Neural cell (in vitro differentiated cells): ENCODE measurements around the gene POLR1C. TPM values are rescaled to one million over a fixed set of nuclear protein-coding genes. Genes with fewer than 3 reads are reported as not detected.

Source experiments
- H2AFZ ChIP-seq: fragments of 200-600, 300-800 bp; sonication (generic), shearing (Covaris generic); 2 replicates; pipeline ENCODE4 v1.6.0; 2014; ENCODE audit warnings: low read depth, mild to moderate bottlenecking, antibody characterized with exemption, low read length, moderate library complexity
- H3F3A ChIP-seq: fragments of 200-600 bp; shearing (Covaris generic); 2 replicates; pipeline ENCODE4 v1.6.1; 2016; ENCODE audit warnings: mild to moderate bottlenecking, moderate library complexity, mixed read lengths, antibody characterized with exemption, low read length; ENCODE audit not compliant: insufficient read depth, poor library complexity, severe bottlenecking
- H3K27ac ChIP-seq: fragments of 200-600, 300-800 bp; sonication (generic), shearing (Covaris generic); 2 replicates; pipeline ENCODE4 v1.5.1; 2014; ENCODE audit warnings: mild to moderate bottlenecking, low read length, moderate library complexity
- H3K27me3 ChIP-seq: fragments of 300-800, 200-600 bp; sonication (generic), shearing (Covaris generic); 2 replicates; pipeline ENCODE4 v1.6.0; 2014; ENCODE audit warnings: mild to moderate bottlenecking, low read depth, low read length, moderate library complexity; ENCODE audit not compliant: insufficient read depth
- H3K36me3 ChIP-seq: fragments of 300-800, 200-600 bp; sonication (generic), shearing (Covaris generic); 2 replicates; pipeline ENCODE4 v1.5.1; 2014; ENCODE audit warnings: mild to moderate bottlenecking, antibody characterized with exemption, low read length, moderate library complexity; ENCODE audit not compliant: insufficient read depth
- H3K4me2 ChIP-seq: fragments of 300-800, 200-600 bp; sonication (generic), shearing (Covaris generic); 2 replicates; pipeline ENCODE4 v1.6.0; 2014; ENCODE audit warnings: mild to moderate bottlenecking, low read length
- H3K4me3 ChIP-seq: fragments of 300-800, 200-600 bp; sonication (generic), shearing (Covaris generic); 2 replicates; pipeline ENCODE4 v1.5.1; 2014; ENCODE audit warnings: mild to moderate bottlenecking, low read length, moderate library complexity
- H3K79me2 ChIP-seq: fragments of 200-600 bp; shearing (Covaris generic); replicated peaks from 2 replicates; pipeline ENCODE4 v1.6.0; 2014; ENCODE audit warnings: mild to moderate bottlenecking, low read length, moderate library complexity; ENCODE audit not compliant: insufficient read depth
- H3K9ac ChIP-seq: fragments of 300-800, 200-600 bp; sonication (generic), shearing (Covaris generic); 2 replicates; pipeline ENCODE4 v1.6.1; 2016; ENCODE audit warnings: mild to moderate bottlenecking, low read length, mixed read lengths
- H3K9me2 ChIP-seq: fragments of 200-600 bp; shearing (Covaris generic); 2 replicates; pipeline ENCODE4 v1.6.1; 2016; ENCODE audit warnings: mild to moderate bottlenecking, low read length, mixed read lengths; ENCODE audit not compliant: insufficient read depth
- H3K9me3 ChIP-seq: fragments of 200-600, 300-800 bp; sonication (generic), shearing (Covaris generic); 2 replicates; pipeline ENCODE4 v1.6.1; 2016; ENCODE audit warnings: mild to moderate bottlenecking, mixed run types, low read length, moderate library complexity, mixed read lengths
- H4K20me1 ChIP-seq: fragments of 200-600 bp; shearing (Covaris generic); 2 replicates; pipeline ENCODE4 v1.6.1; 2016; ENCODE audit warnings: mild to moderate bottlenecking, mixed run types; ENCODE audit not compliant: insufficient read depth
- EP300 ChIP-seq: fragments of 450-650 bp; conservative IDR thresholded peaks from 2 replicates; pipeline ENCODE4 v1.6.1; 2014; ENCODE audit warnings: antibody characterized with exemption, mild to moderate bottlenecking, moderate library complexity; ENCODE audit not compliant: poor library complexity, severe bottlenecking
- EZH2 ChIP-seq: fragments of 200-600, 300-800 bp; shearing (Covaris generic), sonication (generic); IDR thresholded peaks from 2 replicates; pipeline ENCODE4 v1.6.1; 2014; ENCODE audit warnings: antibody characterized with exemption, low read length, borderline replicate concordance, mild to moderate bottlenecking; ENCODE audit not compliant: insufficient read depth, poor library complexity, severe bottlenecking
- MXI1 ChIP-seq: fragments of 450-650 bp; conservative IDR thresholded peaks from 2 replicates; pipeline ENCODE4 v1.6.1; 2014; ENCODE audit warnings: antibody characterized with exemption, mild to moderate bottlenecking; ENCODE audit not compliant: poor library complexity, severe bottlenecking
- POLR2AphosphoS5 ChIP-seq: IDR thresholded peaks from 2 replicates; pipeline ENCODE4 v1.6.1; 2012
- RAD21 ChIP-seq: fragments of 450-650 bp; conservative IDR thresholded peaks from 2 replicates; pipeline ENCODE4 v1.6.1; 2014; ENCODE audit warnings: antibody characterized with exemption, mild to moderate bottlenecking, moderate library complexity
- REST ChIP-seq: IDR thresholded peaks from 2 replicates; pipeline ENCODE4 v1.6.1; 2012; ENCODE audit warnings: borderline replicate concordance
- SMC3 ChIP-seq: fragments of 450-650 bp; conservative IDR thresholded peaks from 2 replicates; pipeline ENCODE4 v1.6.1; 2014; ENCODE audit warnings: antibody characterized with exemption, mild to moderate bottlenecking, moderate library complexity; ENCODE audit not compliant: poor library complexity
- TAF1 ChIP-seq: IDR thresholded peaks from 2 replicates; pipeline ENCODE4 v1.6.1; 2012; ENCODE audit warnings: low read depth
- polyA plus RNA-seq: library from polyadenylated mRNA; depleted of rRNA; stranded (reverse); fragments of >200 nt; gene quantifications from 2 replicates; pipeline ENCODE4 v1.2.3, GENCODE V29; 2014
- small RNA-seq, 3 experiments: library from RNA; depleted of rRNA; stranded (forward); fragments of <200 nt; gene quantifications; one replicate each; pipeline ENCODE3, GENCODE V24; 2012
- TF ChIP-seq, protein P1 (sequence below): fragments of 450-650 bp; IDR thresholded peaks from 2 replicates; pipeline ENCODE4 v1.5.1; 2014; ENCODE audit warnings: antibody characterized with exemption, mild to moderate bottlenecking, moderate library complexity; ENCODE audit not compliant: poor library complexity, severe bottlenecking

Gene POLR1C
- polyA plus RNA-seq, 1 donor from 2014 or later: 88.7 TPM

GRCh38 chr6:43570876-43571441 is 54.1 kb downstream of the POLR1C start:
- H3F3A ChIP-seq: no peaks in the 10 kb centered on the region
- H3K4me3 ChIP-seq: no peak overlapping the region
- no peak overlapping the region for H3K27ac ChIP-seq
- TF ChIP-seq MXI1: no peak
- TF ChIP-seq EZH2: no peak
- TF ChIP-seq POLR2AphosphoS5: no peak
- TF ChIP-seq, protein P1, sequence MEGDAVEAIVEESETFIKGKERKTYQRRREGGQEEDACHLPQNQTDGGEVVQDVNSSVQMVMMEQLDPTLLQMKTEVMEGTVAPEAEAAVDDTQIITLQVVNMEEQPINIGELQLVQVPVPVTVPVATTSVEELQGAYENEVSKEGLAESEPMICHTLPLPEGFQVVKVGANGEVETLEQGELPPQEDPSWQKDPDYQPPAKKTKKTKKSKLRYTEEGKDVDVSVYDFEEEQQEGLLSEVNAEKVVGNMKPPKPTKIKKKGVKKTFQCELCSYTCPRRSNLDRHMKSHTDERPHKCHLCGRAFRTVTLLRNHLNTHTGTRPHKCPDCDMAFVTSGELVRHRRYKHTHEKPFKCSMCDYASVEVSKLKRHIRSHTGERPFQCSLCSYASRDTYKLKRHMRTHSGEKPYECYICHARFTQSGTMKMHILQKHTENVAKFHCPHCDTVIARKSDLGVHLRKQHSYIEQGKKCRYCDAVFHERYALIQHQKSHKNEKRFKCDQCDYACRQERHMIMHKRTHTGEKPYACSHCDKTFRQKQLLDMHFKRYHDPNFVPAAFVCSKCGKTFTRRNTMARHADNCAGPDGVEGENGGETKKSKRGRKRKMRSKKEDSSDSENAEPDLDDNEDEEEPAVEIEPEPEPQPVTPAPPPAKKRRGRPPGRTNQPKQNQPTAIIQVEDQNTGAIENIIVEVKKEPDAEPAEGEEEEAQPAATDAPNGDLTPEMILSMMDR: no peak
- TF ChIP-seq TAF1: no peak
- no peak for TF ChIP-seq EP300
- no peak for TF ChIP-seq RAD21
- TF ChIP-seq SMC3: no peak
- TF ChIP-seq REST: no peak
- H3K4me2 ChIP-seq: no peak overlapping the region
- H3K9me3 ChIP-seq: no peaks in the 10 kb centered on the region
- H3K9me2 ChIP-seq: no peaks in the 10 kb centered on the region
- no peaks in the 10 kb centered on the region for H3K27me3 ChIP-seq
- H3K9ac ChIP-seq: no peak overlapping the region
- no peak overlapping the region for H2AFZ ChIP-seq
- H3K79me2 ChIP-seq: peaks cover 13% of the 10 kb centered on the region
- H3K36me3 ChIP-seq: no peaks in the 10 kb centered on the region
- H4K20me1 ChIP-seq: no peaks in the 10 kb centered on the region

Small RNAs within 50 kb of the gene (small RNA-seq; reads per million reads assigned to genes)
- gene RF00426: 0 reads per million in 3 experiments
- gene RNU6-1113P: 0 reads per million in 3 experiments

Other genes with a start within 250 kb of the POLR1C start
- 2.3 and 2.4 TPM in 2 replicates for gene SLC22A7, start 218.8 kb upstream of the POLR1C start, polyA plus RNA-seq
- gene CRIP3, start 208.3 kb upstream of the POLR1C start, polyA plus RNA-seq: 3.7 and 11.6 TPM in 2 replicates
- 11.7 and 16.1 TPM in 2 replicates for gene ZNF318, start 147.4 kb upstream of the POLR1C start, polyA plus RNA-seq
- 22.4 and 29.6 TPM in 2 replicates for gene ABCC10, start 89.5 kb upstream of the POLR1C start, polyA plus RNA-seq
- 17.2 and 19.8 TPM in 2 replicates for gene DLK2, start 61.5 kb upstream of the POLR1C start, polyA plus RNA-seq
- 11.4 and 12.6 TPM in 2 replicates for gene TJAP1, start 39.5 kb upstream of the POLR1C start, polyA plus RNA-seq
- gene LRRC73, start 6.7 kb upstream of the POLR1C start, polyA plus RNA-seq: 4.7 and 6.9 TPM in 2 replicates
- gene YIPF3, start 163 bp upstream of the POLR1C start, polyA plus RNA-seq: 236 and 244 TPM in 2 replicates
- 28.5 and 36.0 TPM in 2 replicates for gene XPO5, start 58.9 kb downstream of the POLR1C start, polyA plus RNA-seq
- 6.5 and 9.1 TPM in 2 replicates for gene POLH, start 59.1 kb downstream of the POLR1C start, polyA plus RNA-seq
- gene GTPBP2, start 112.2 kb downstream of the POLR1C start, polyA plus RNA-seq: 103 and 117 TPM in 2 replicates
- 43.2 and 64.2 TPM in 2 replicates for gene MAD2L1BP, start 118.8 kb downstream of the POLR1C start, polyA plus RNA-seq
- gene RSPH9, start 127.9 kb downstream of the POLR1C start, polyA plus RNA-seq: 0.88 and 1.8 TPM in 2 replicates
- gene MRPS18A, start 170.7 kb downstream of the POLR1C start, polyA plus RNA-seq: 39.6 and 52.4 TPM in 2 replicates